Ishikawa (cell line): ENCODE data around the gene FAHD1.

Experiments used
- CEBPB ChIP-seq: IDR thresholded peaks from 2 replicates; pipeline ENCODE4 v1.6.1; 2012
- CREB1 ChIP-seq: IDR thresholded peaks from 2 replicates; pipeline ENCODE4 v1.6.1; 2012; ENCODE audit warnings: low read depth
- EGR1 ChIP-seq: IDR thresholded peaks from 2 replicates; pipeline ENCODE4 v1.6.1; 2012
- EP300 ChIP-seq: IDR thresholded peaks from 2 replicates; pipeline ENCODE4 v1.6.1; 2012; ENCODE audit warnings: borderline replicate concordance
- FOXM1 ChIP-seq: IDR thresholded peaks from 2 replicates; pipeline ENCODE4 v1.6.1; 2012; ENCODE audit warnings: low read depth, borderline replicate concordance
- MAX ChIP-seq: IDR thresholded peaks from 2 replicates; pipeline ENCODE4 v1.6.1; 2012
- NFIC ChIP-seq: IDR thresholded peaks from 2 replicates; pipeline ENCODE4 v1.6.1; 2012
- RAD21 ChIP-seq: IDR thresholded peaks from 2 replicates; pipeline ENCODE4 v1.6.1; 2012; ENCODE audit warnings: low read depth
- REST ChIP-seq: IDR thresholded peaks from 2 replicates; pipeline ENCODE4 v1.6.1; 2012; ENCODE audit warnings: low read depth, mild to moderate bottlenecking
- TAF1 ChIP-seq: IDR thresholded peaks from 2 replicates; pipeline ENCODE4 v1.6.1; 2012; ENCODE audit warnings: low read depth, mild to moderate bottlenecking
- TCF12 ChIP-seq: IDR thresholded peaks from 2 replicates; pipeline ENCODE4 v1.6.1; 2012; ENCODE audit warnings: low read depth
- TEAD4 ChIP-seq: IDR thresholded peaks from 2 replicates; pipeline ENCODE4 v1.6.1; 2012
- USF1 ChIP-seq: IDR thresholded peaks from 2 replicates; pipeline ENCODE4 v1.6.1; 2012
- YY1 ChIP-seq: IDR thresholded peaks from 2 replicates; pipeline ENCODE4 v1.6.1; 2012; ENCODE audit warnings: low read depth
- ZBTB7A ChIP-seq: IDR thresholded peaks from 2 replicates; pipeline ENCODE4 v1.6.1; 2012; ENCODE audit warnings: low read depth

FAHD1 gene

GRCh38 chr16:1828645-1829410 lies 1.8 kb downstream of the FAHD1 start:
- TF ChIP-seq MAX: no peak
- no peak for TF ChIP-seq TEAD4
- TF ChIP-seq NFIC: no peak
- no peak for TF ChIP-seq CREB1
- TF ChIP-seq YY1: no peak
- no peak for TF ChIP-seq RAD21
- no peak for TF ChIP-seq USF1
- TF ChIP-seq ZBTB7A: no peak
- no peak for TF ChIP-seq TAF1
- TF ChIP-seq EGR1: no peak
- TF ChIP-seq TCF12: no peak
- TF ChIP-seq REST: no peak

- TF ChIP-seq RAD21 (no peak), TEAD4 (no peak), NFIC (no peak), MAX (no peak), USF1 (no peak), REST (no peak), EGR1 (no peak), CREB1 (no peak), YY1 (no peak), FOXM1 (no peak), TAF1 (no peak)
Observed at GRCh38 chr16:1830213-1830612, 3.2 kb downstream of the FAHD1 start.

- no peak for TF ChIP-seq TAF1
- TF ChIP-seq YY1: no peak
- TF ChIP-seq RAD21: no peak
- TF ChIP-seq FOXM1: no peak
- TF ChIP-seq MAX: no peak
- no peak for TF ChIP-seq USF1
- no peak for TF ChIP-seq EP300
- TF ChIP-seq CREB1: no peak
- no peak for TF ChIP-seq NFIC
- TF ChIP-seq EGR1: no peak
- TF ChIP-seq TCF12: no peak
- TF ChIP-seq ZBTB7A: no peak
- TF ChIP-seq CEBPB: no peak
Observed at GRCh38 chr16:1831186-1832075, 4.4 kb downstream of the FAHD1 start.

- TF ChIP-seq MAX (no peak), TCF12 (no peak), EGR1 (no peak), FOXM1 (no peak), USF1 (no peak), TEAD4 (no peak), YY1 (no peak), EP300 (no peak), NFIC (no peak), TAF1 (no peak), CEBPB (no peak), RAD21 (no peak), REST (no peak), CREB1 (no peak), ZBTB7A (no peak)
Observed at GRCh38 chr16:1832838-1833454, 5.9 kb downstream of the FAHD1 start.
